Endothelial cell (in vitro differentiated cells): ENCODE data around the gene AMT. TPM values are rescaled to one million over a fixed set of nuclear protein-coding genes. Genes with fewer than 3 reads are reported as not detected.
A peak's percentile ranks its signal among the peaks of the same experiment; 100 is the strongest.

Source experiments
- DNase-seq: peaks from one replicate; pipeline ENCODE4 v3.0.0; 2021; ENCODE audit warnings: low spot score
- H3K27ac Mint-ChIP-seq: one replicate; pipeline ENCODE4 v1.8.0; 2021; ENCODE audit warnings: mixed read lengths, inconsistent platforms; ENCODE audit not compliant: unreplicated experiment
- H3K27me3 Mint-ChIP-seq: one replicate; pipeline ENCODE4 v1.8.0; 2021; ENCODE audit warnings: mild to moderate bottlenecking, moderate library complexity, mixed read lengths, inconsistent platforms; ENCODE audit not compliant: unreplicated experiment
- H3K36me3 Mint-ChIP-seq: one replicate; pipeline ENCODE4 v1.8.0; 2021; ENCODE audit warnings: mild to moderate bottlenecking, low read depth, mixed read lengths, inconsistent platforms; ENCODE audit not compliant: unreplicated experiment
- H3K4me1 Mint-ChIP-seq: one replicate; pipeline ENCODE4 v1.8.0; 2021; ENCODE audit warnings: mild to moderate bottlenecking, mixed read lengths, inconsistent platforms; ENCODE audit not compliant: unreplicated experiment
- H3K4me3 Mint-ChIP-seq: one replicate; pipeline ENCODE4 v1.8.0; 2021; ENCODE audit warnings: mild to moderate bottlenecking, mixed read lengths, inconsistent platforms; ENCODE audit not compliant: unreplicated experiment
- H3K9me3 Mint-ChIP-seq: one replicate; pipeline ENCODE4 v1.8.0; 2021; ENCODE audit warnings: mixed read lengths, inconsistent platforms; ENCODE audit not compliant: unreplicated experiment
- CTCF ChIP-seq: fragments of 200-600 bp; sonication (generic); IDR thresholded peaks from one replicate; pipeline ENCODE4 v1.5.0; 2021; ENCODE audit warnings: antibody characterized with exemption; ENCODE audit not compliant: unreplicated experiment
- total RNA-seq: library from RNA; stranded (reverse); fragmentation: NEBNext Ultra II Directional; extraction: Animal tissue kit (Norgen Biotek cat#: 25700); gene quantifications from one replicate; pipeline ENCODE4 v1.2.1, GENCODE V29; 2021; ENCODE audit not compliant: unreplicated experiment

The AMT gene
- total RNA-seq, 1 donor from 2014 or later = 11.9 TPM

GRCh38 chr3:49388289-49388820, 33.9 kb downstream of the AMT start:
- DNase-seq = no peak
- Mint-ChIP-seq H3K27ac (no peak overlapping the region), H3K36me3 (peaks cover 4% of the 10 kb centered on the region)

GRCh38 chr3:49387721-49388120, 34.6 kb downstream of the AMT start:
- no peak for TF ChIP-seq CTCF
- no peaks in the 10 kb centered on the region for H3K27me3 Mint-ChIP-seq
- H3K4me1 Mint-ChIP-seq = peaks cover 14% of the 10 kb centered on the region
- no peak for DNase-seq
- H3K36me3 Mint-ChIP-seq = peaks cover 4% of the 10 kb centered on the region
- no peaks in the 10 kb centered on the region for H3K9me3 Mint-ChIP-seq
- H3K4me3 Mint-ChIP-seq = no peak overlapping the region
- peak overlapping the region; percentile 41 for H3K27ac Mint-ChIP-seq

More at GRCh38 chr3:49388289-49388820, 33.9 kb downstream of the AMT start:
- no peak overlapping the region for H3K4me3 Mint-ChIP-seq
- H3K4me1 Mint-ChIP-seq = peaks cover 13% of the 10 kb centered on the region
- H3K9me3 Mint-ChIP-seq = no peaks in the 10 kb centered on the region
- H3K27me3 Mint-ChIP-seq = no peaks in the 10 kb centered on the region
- no peak for TF ChIP-seq CTCF

- Mint-ChIP-seq H3K4me3 (no peak overlapping the region), H3K36me3 (peaks cover 4% of the 10 kb centered on the region), H3K4me1 (peaks cover 14% of the 10 kb centered on the region), H3K9me3 (no peaks in the 10 kb centered on the region), H3K27ac (no peak overlapping the region), H3K27me3 (no peaks in the 10 kb centered on the region)
- no peak for DNase-seq
- no peak for TF ChIP-seq CTCF
These were observed 36.1 kb downstream of the AMT start for GRCh38 chr3:49386056-49386756.

GRCh38 chr3:49385617-49386016, 36.7 kb downstream of the AMT start:
- no peak for TF ChIP-seq CTCF
- Mint-ChIP-seq H3K27ac (no peak overlapping the region), H3K36me3 (peaks cover 4% of the 10 kb centered on the region), H3K27me3 (no peaks in the 10 kb centered on the region), H3K9me3 (no peaks in the 10 kb centered on the region), H3K4me1 (peaks cover 14% of the 10 kb centered on the region), H3K4me3 (no peak overlapping the region)
- DNase-seq = no peak

- DNase-seq = no peak
- peaks cover 1% of the 10 kb centered on the region for H3K27me3 Mint-ChIP-seq
- no peak overlapping the region for H3K4me3 Mint-ChIP-seq
- H3K27ac Mint-ChIP-seq = peak overlapping the region; percentile 49
- H3K36me3 Mint-ChIP-seq = peaks cover 5% of the 10 kb centered on the region
- TF ChIP-seq CTCF = no peak
- no peaks in the 10 kb centered on the region for H3K9me3 Mint-ChIP-seq
- peaks cover 20% of the 10 kb centered on the region for H3K4me1 Mint-ChIP-seq
These were observed 38.9 kb downstream of the AMT start for GRCh38 chr3:49383387-49383786.
